HepG2 (cell line): ENCODE results near the gene SBNO2. TPM values are rescaled to one million over a fixed set of nuclear protein-coding genes. Genes with fewer than 3 reads are reported as not detected.

Experiments used
- HDAC1 ChIP-seq: sonication (generic); formaldehyde crosslinking; IDR thresholded peaks from 2 replicates; pipeline ENCODE4 v1.5.1; 2020; ENCODE audit warnings: mild to moderate bottlenecking, missing genetic modification reagents
- HNF4G ChIP-seq, 2 experiments: sonication (generic) in 1 of 2; formaldehyde crosslinking in 1 of 2; IDR thresholded peaks; 2 replicates each; pipeline versions ENCODE4 v1.4.0 to v1.6.1; 2011 to 2020; ENCODE audit warnings: borderline replicate concordance in 2 of 2, low read depth in 2 of 2, mild to moderate bottlenecking in 2 of 2, low read length in 1 of 2, missing genetic modification reagents in 1 of 2, moderate library complexity in 1 of 2
- MTF2 ChIP-seq: sonication (generic); formaldehyde crosslinking; IDR thresholded peaks from 2 replicates; pipeline ENCODE4 v1.5.0; 2020; ENCODE audit warnings: missing genetic modification reagents, borderline replicate concordance
- PHF8 ChIP-seq: sonication (generic); formaldehyde crosslinking; IDR thresholded peaks from 2 replicates; pipeline ENCODE4 v1.5.0; 2020; ENCODE audit warnings: missing genetic modification reagents
- RAD21 ChIP-seq: fragments of 450-650 bp; formaldehyde crosslinking; IDR thresholded peaks from 2 replicates; pipeline ENCODE4 v1.5.0; 2020; ENCODE audit warnings: mild to moderate bottlenecking
- REL ChIP-seq: sonication (generic); formaldehyde crosslinking; conservative IDR thresholded peaks from 2 replicates; pipeline ENCODE4 v1.8.0; 2022; ENCODE audit warnings: mild to moderate bottlenecking, missing genetic modification reagents, moderate library complexity
- REPIN1 ChIP-seq: sonication (generic); formaldehyde crosslinking; IDR thresholded peaks from 2 replicates; pipeline ENCODE4 v1.8.0; 2022; ENCODE audit warnings: missing genetic modification reagents, low read depth, mild to moderate bottlenecking, borderline replicate concordance
- TP53 ChIP-seq: sonication (generic); formaldehyde crosslinking; conservative IDR thresholded peaks from 2 replicates; pipeline ENCODE4 v1.4.0; 2020; ENCODE audit warnings: missing genetic modification reagents
- ZC3H4 ChIP-seq: sonication (generic); formaldehyde crosslinking; IDR thresholded peaks from 2 replicates; pipeline ENCODE4 v1.4.0; 2020; ENCODE audit warnings: missing genetic modification reagents, borderline replicate concordance
- ZFP37 ChIP-seq: sonication (generic); formaldehyde crosslinking; IDR thresholded peaks from 2 replicates; pipeline ENCODE4 v1.4.0; 2020; ENCODE audit warnings: missing genetic modification reagents, borderline replicate concordance
- ZMYM4 ChIP-seq: sonication (generic); formaldehyde crosslinking; IDR thresholded peaks from 2 replicates; pipeline ENCODE4 v1.8.1; 2023; ENCODE audit warnings: mild to moderate bottlenecking, missing genetic modification reagents
- ZNF569 ChIP-seq: sonication (generic); formaldehyde crosslinking; IDR thresholded peaks from 2 replicates; pipeline ENCODE4 v1.5.0; 2020; ENCODE audit warnings: mild to moderate bottlenecking, missing genetic modification reagents, moderate library complexity, borderline replicate concordance
- ZNF609 ChIP-seq: sonication (generic); formaldehyde crosslinking; IDR thresholded peaks from 2 replicates; pipeline ENCODE4 v1.4.0; 2020; ENCODE audit warnings: mild to moderate bottlenecking, missing genetic modification reagents, borderline replicate concordance
- ZNF850 ChIP-seq: sonication (generic); formaldehyde crosslinking; conservative IDR thresholded peaks from 2 replicates; pipeline ENCODE4 v1.9.0; 2021; ENCODE audit warnings: mild to moderate bottlenecking, missing genetic modification reagents
- ZSCAN9 ChIP-seq: IDR thresholded peaks from 2 replicates; pipeline ENCODE4 v1.6.1; 2016; ENCODE audit warnings: borderline replicate concordance
- polyA plus RNA-seq, 8 experiments: library from polyadenylated mRNA; depleted of rRNA in 3 of 8; stranded (reverse) in 7 of 8; unstranded in 1 of 8; fragments of >200 nt; fragmentation: Illumina TruSeq in 4 of 8; extraction: Trizol in 4 of 8; gene quantifications; 2 replicates each; pipeline versions ENCODE4 v1.2.1 to v1.2.3, GENCODE V29; 2011 to 2016; ENCODE audit warnings: low read depth in 4 of 8, missing spikeins in 1 of 8, mixed read lengths in 1 of 8; ENCODE audit not compliant: insufficient read depth in 1 of 8
- total RNA-seq, 5 experiments: library from RNA; depleted of rRNA; stranded (reverse); fragments of >200 nt; fragmentation: Illumina TruSeq; extraction: Trizol; gene quantifications; 2 replicates each; pipeline ENCODE4 v1.2.3, GENCODE V29; 2016; ENCODE audit warnings: low read depth in 1 of 5
- TF ChIP-seq, protein P1 (sequence below): sonication (generic); formaldehyde crosslinking; IDR thresholded peaks from 2 replicates; pipeline ENCODE4 v1.4.0; 2020; ENCODE audit warnings: missing genetic modification reagents
- TF ChIP-seq, protein P2 (sequence below): sonication (generic); formaldehyde crosslinking; IDR thresholded peaks from 2 replicates; pipeline ENCODE4 v1.4.0; 2020; ENCODE audit warnings: mild to moderate bottlenecking, missing genetic modification reagents

SBNO2 gene
- total and polyA plus RNA-seq, 2 of the 13 experiments (the other 11 are each of a cell fraction or from before 2014, with no cell fraction given), result 8.6 to 10.4 TPM

- TF ChIP-seq, protein P1, sequence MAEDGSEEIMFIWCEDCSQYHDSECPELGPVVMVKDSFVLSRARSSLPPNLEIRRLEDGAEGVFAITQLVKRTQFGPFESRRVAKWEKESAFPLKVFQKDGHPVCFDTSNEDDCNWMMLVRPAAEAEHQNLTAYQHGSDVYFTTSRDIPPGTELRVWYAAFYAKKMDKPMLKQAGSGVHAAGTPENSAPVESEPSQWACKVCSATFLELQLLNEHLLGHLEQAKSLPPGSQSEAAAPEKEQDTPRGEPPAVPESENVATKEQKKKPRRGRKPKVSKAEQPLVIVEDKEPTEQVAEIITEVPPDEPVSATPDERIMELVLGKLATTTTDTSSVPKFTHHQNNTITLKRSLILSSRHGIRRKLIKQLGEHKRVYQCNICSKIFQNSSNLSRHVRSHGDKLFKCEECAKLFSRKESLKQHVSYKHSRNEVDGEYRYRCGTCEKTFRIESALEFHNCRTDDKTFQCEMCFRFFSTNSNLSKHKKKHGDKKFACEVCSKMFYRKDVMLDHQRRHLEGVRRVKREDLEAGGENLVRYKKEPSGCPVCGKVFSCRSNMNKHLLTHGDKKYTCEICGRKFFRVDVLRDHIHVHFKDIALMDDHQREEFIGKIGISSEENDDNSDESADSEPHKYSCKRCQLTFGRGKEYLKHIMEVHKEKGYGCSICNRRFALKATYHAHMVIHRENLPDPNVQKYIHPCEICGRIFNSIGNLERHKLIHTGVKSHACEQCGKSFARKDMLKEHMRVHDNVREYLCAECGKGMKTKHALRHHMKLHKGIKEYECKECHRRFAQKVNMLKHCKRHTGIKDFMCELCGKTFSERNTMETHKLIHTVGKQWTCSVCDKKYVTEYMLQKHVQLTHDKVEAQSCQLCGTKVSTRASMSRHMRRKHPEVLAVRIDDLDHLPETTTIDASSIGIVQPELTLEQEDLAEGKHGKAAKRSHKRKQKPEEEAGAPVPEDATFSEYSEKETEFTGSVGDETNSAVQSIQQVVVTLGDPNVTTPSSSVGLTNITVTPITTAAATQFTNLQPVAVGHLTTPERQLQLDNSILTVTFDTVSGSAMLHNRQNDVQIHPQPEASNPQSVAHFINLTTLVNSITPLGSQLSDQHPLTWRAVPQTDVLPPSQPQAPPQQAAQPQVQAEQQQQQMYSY (CRISPR knock-in tag), result peak; percentile 83; the same call in 1 of the 2 replicates
- TF ChIP-seq ZMYM4 (peak; percentile 23; the same call in 1 of the 2 replicates), HDAC1 (CRISPR knock-in tag) (peak; percentile 63; the same call in 1 of the 2 replicates), ZNF850 (CRISPR knock-in tag) (peak; percentile 84; the same call in 1 of the 2 replicates), ZFP37 (CRISPR knock-in tag) (no peak), ZC3H4 (CRISPR knock-in tag) (0 out of 2 replicates have a peak, but pooled peaks have one; percentile 7), HNF4G (IDR thresholded peaks at IDR 0.05; ENCODE audit: borderline replicate concordance, low read depth, low read length) (peak; percentile 16; the same call in 1 of the 2 replicates), HNF4G (CRISPR knock-in tag; IDR thresholded peaks at IDR 0.05; ENCODE audit: borderline replicate concordance, low read depth) (no peak), ZNF569 (CRISPR knock-in tag) (no peak), PHF8 (peak; percentile 19; the same call in 1 of the 2 replicates), ZNF609 (CRISPR knock-in tag) (no peak), MTF2 (CRISPR knock-in tag) (peak; percentile 63; the same call in 1 of the 2 replicates), TP53 (CRISPR knock-in tag) (no peak), RAD21 (peak; percentile 48; the same call in 1 of the 2 replicates), REPIN1 (CRISPR knock-in tag) (no peak), REL (CRISPR knock-in tag) (no peak), ZSCAN9 (CRISPR knock-in tag) (no peak)
- TF ChIP-seq, protein P2, sequence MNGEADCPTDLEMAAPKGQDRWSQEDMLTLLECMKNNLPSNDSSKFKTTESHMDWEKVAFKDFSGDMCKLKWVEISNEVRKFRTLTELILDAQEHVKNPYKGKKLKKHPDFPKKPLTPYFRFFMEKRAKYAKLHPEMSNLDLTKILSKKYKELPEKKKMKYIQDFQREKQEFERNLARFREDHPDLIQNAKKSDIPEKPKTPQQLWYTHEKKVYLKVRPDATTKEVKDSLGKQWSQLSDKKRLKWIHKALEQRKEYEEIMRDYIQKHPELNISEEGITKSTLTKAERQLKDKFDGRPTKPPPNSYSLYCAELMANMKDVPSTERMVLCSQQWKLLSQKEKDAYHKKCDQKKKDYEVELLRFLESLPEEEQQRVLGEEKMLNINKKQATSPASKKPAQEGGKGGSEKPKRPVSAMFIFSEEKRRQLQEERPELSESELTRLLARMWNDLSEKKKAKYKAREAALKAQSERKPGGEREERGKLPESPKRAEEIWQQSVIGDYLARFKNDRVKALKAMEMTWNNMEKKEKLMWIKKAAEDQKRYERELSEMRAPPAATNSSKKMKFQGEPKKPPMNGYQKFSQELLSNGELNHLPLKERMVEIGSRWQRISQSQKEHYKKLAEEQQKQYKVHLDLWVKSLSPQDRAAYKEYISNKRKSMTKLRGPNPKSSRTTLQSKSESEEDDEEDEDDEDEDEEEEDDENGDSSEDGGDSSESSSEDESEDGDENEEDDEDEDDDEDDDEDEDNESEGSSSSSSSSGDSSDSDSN, result peak; percentile 5; the same call in 1 of the 2 replicates
Measured at GRCh38 chr19:1104311-1105007, 69.6 kb downstream of the SBNO2 start (continued).
